Liver (tissue), 9 donors: ENCODE measurements around the gene CHKA. TPM values are rescaled to one million over a fixed set of nuclear protein-coding genes. Genes with fewer than 3 reads are reported as not detected.

ENCODE experiments used
- DNase-seq: peaks from one replicate; pipeline ENCODE4 v3.0.0-alpha.2; 2017; ENCODE audit warnings: low spot score
- H3K27ac ChIP-seq, 2 donors: one replicate each; pipeline ENCODE4 v1.7.0; 2013; ENCODE audit warnings: inconsistent platforms in 2 of 2, low read length in 2 of 2, control low read depth in 1 of 2, low read depth in 1 of 2, mild to moderate bottlenecking in 1 of 2
- H3K27me3 ChIP-seq, 4 donors: one replicate each; pipeline versions ENCODE4 v1.6.1 to v1.7.0; 2013; ENCODE audit warnings: low read length in 3 of 4, inconsistent platforms in 1 of 4, mild to moderate bottlenecking in 1 of 4, moderate library complexity in 1 of 4; ENCODE audit not compliant: control insufficient read depth in 4 of 4, insufficient read depth in 4 of 4
- H3K36me3 ChIP-seq, 4 donors: one replicate each; pipeline versions ENCODE4 v1.6.1 to v1.7.0; 2013; ENCODE audit warnings: low read length in 3 of 4, mild to moderate bottlenecking in 3 of 4, low read depth in 1 of 4, moderate library complexity in 1 of 4; ENCODE audit not compliant: control insufficient read depth in 4 of 4, insufficient read depth in 3 of 4
- H3K4me1 ChIP-seq, 4 donors: one replicate each; pipeline versions ENCODE4 v1.6.1 to v1.7.0; 2013; ENCODE audit warnings: low read length in 3 of 4, mild to moderate bottlenecking in 3 of 4, moderate library complexity in 1 of 4; ENCODE audit not compliant: control insufficient read depth in 4 of 4, insufficient read depth in 4 of 4
- H3K4me3 ChIP-seq, 3 donors: one replicate each; pipeline versions ENCODE4 v1.6.1 to v1.7.0; 2013; ENCODE audit warnings: low read length in 3 of 3, control low read depth in 1 of 3, low read depth in 1 of 3, mild to moderate bottlenecking in 1 of 3
- H3K9ac ChIP-seq, 2 donors: one replicate each; pipeline ENCODE4 v1.7.0; 2013; ENCODE audit warnings: low read length in 2 of 2, mild to moderate bottlenecking in 2 of 2, moderate library complexity in 2 of 2, control low read depth in 1 of 2, low read depth in 1 of 2
- H3K9me3 ChIP-seq, 4 donors: one replicate each; pipeline versions ENCODE4 v1.6.1 to v1.7.0; 2013; ENCODE audit warnings: low read length in 3 of 4; ENCODE audit not compliant: control insufficient read depth in 4 of 4
- EGR1 ChIP-seq, 2 donors: IDR thresholded peaks; 2 replicates each; pipeline ENCODE4 v1.6.1; 2016 to 2018; ENCODE audit warnings: antibody characterized with exemption in 2 of 2, low read depth in 2 of 2
- FOXA2 ChIP-seq: IDR thresholded peaks from 2 replicates; pipeline ENCODE4 v1.6.1; 2016; ENCODE audit warnings: antibody characterized with exemption
- GABPA ChIP-seq, 2 donors: IDR thresholded peaks in 1 of 2; conservative IDR thresholded peaks in 1 of 2; 2 replicates each; pipeline ENCODE4 v1.6.1; 2016; ENCODE audit warnings: antibody characterized with exemption in 2 of 2, mild to moderate bottlenecking in 1 of 2, moderate library complexity in 1 of 2
- HNF4G ChIP-seq: IDR thresholded peaks from 2 replicates; pipeline ENCODE4 v1.6.1; 2016; ENCODE audit warnings: antibody characterized with exemption
- RAD21 ChIP-seq, 2 donors: IDR thresholded peaks; 2 replicates each; pipeline ENCODE4 v1.6.1; 2016; ENCODE audit warnings: antibody characterized with exemption in 2 of 2, mild to moderate bottlenecking in 2 of 2
- SP1 ChIP-seq: IDR thresholded peaks from 2 replicates; pipeline ENCODE4 v1.6.1; 2018; ENCODE audit warnings: antibody characterized with exemption, mild to moderate bottlenecking
- TAF1 ChIP-seq: conservative IDR thresholded peaks from 2 replicates; pipeline ENCODE4 v1.6.1; 2016; ENCODE audit warnings: antibody characterized with exemption, mild to moderate bottlenecking
- YY1 ChIP-seq: IDR thresholded peaks from 2 replicates; pipeline ENCODE4 v1.6.1; 2016; ENCODE audit warnings: antibody characterized with exemption, mild to moderate bottlenecking
- WGBS: extraction: QIAGEN DNeasy Blood & Tissue Kit; methylation state at CpG from one replicate; pipeline ENCODE4 v1.1.7; 2013; 5-methylcytosine and 5-hydroxymethylcytosine counted together
- polyA plus RNA-seq, 2 donors: library from polyadenylated mRNA; stranded (reverse) in 1 of 2; unstranded in 1 of 2; fragments of 200-250 nt in 1 of 2; fragments of >200 nt in 1 of 2; fragmentation: Nextera tagmentation in 1 of 2; extraction: Ambion mirVana in 1 of 2; gene quantifications; one replicate each; pipeline versions ENCODE4 v1.2.1 to v1.2.3, GENCODE V29; 2013 to 2015
- total RNA-seq, 2 donors: library from RNA; depleted of rRNA; stranded (reverse); fragments of >200 nt; gene quantifications; one replicate each; pipeline ENCODE4 v1.2.3, GENCODE V29; 2014
- TF ChIP-seq, protein P1 (sequence below): fragments of 150-350 bp; IDR thresholded peaks from 2 replicates; pipeline ENCODE4 v1.5.1; 2017; ENCODE audit warnings: improper control_type of control experiment, low read depth, low read length; ENCODE audit not compliant: missing input control
- TF ChIP-seq, protein P2 (sequence below): IDR thresholded peaks from 2 replicates; pipeline ENCODE4 v1.6.1; 2016; ENCODE audit warnings: antibody characterized with exemption
- TF ChIP-seq, protein P3 (sequence below): IDR thresholded peaks from 2 replicates; pipeline ENCODE4 v1.6.1; 2016; ENCODE audit warnings: antibody characterized with exemption
- TF ChIP-seq, protein P4 (sequence below): IDR thresholded peaks from 2 replicates; pipeline ENCODE4 v1.6.1; 2016; ENCODE audit warnings: antibody characterized with exemption
- TF ChIP-seq, protein P5 (sequence below): IDR thresholded peaks from 2 replicates; pipeline ENCODE4 v1.6.1; 2016; ENCODE audit warnings: antibody characterized with exemption, mild to moderate bottlenecking
- donor health status: healthy.
- donor health status: healthy.
- donor health status: healthy.
- donor health status: healthy.
- donor health status: healthy.

Gene CHKA
- total and polyA plus RNA-seq, 4 donors: 11.4 to 41.9 (median 17.3) TPM

DNA sequence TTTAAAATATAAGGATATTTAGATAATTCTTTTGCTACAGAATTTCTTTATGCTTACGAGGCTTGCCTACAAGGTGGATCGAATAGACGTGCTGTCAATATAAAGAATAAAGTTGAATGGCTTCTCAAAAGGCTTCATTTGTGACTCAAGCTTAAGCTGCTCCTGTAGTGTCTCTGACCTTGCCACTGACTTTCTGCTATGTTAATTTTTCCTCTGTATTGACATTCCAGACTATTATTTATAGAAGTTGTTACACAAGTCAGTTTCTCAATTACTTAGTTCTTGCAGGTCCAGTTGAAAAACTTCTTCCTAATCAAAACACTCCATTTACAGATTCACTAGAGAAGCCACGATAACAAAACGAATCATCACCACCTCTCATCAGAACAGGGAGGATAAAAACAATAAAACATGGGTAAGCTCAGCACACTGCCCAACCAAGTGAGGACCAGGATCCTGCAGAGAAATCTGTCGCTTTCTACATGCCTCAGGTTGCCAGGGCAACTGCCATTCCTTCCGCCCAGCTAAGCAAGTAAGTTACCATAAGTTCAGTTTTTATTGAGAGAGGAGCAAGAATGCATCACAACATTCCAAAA is 39.0 kb upstream of the CHKA start:
- H3K9ac ChIP-seq: no peak overlapping the region
- no peak for DNase-seq
- H3K27me3 ChIP-seq: no peaks in the 10 kb centered on the region
- peaks cover 1 to 26% (median 20%) of the 10 kb centered on the region in 4 donors for H3K36me3 ChIP-seq
- no peak overlapping the region for H3K4me3 ChIP-seq
- H3K9me3 ChIP-seq: no peaks in the 10 kb centered on the region
- H3K4me1 ChIP-seq: no peaks in the 10 kb centered on the region
- WGBS: 86% methylated on average over 7 of the region's 7 CpGs
- TF ChIP-seq, protein P1, sequence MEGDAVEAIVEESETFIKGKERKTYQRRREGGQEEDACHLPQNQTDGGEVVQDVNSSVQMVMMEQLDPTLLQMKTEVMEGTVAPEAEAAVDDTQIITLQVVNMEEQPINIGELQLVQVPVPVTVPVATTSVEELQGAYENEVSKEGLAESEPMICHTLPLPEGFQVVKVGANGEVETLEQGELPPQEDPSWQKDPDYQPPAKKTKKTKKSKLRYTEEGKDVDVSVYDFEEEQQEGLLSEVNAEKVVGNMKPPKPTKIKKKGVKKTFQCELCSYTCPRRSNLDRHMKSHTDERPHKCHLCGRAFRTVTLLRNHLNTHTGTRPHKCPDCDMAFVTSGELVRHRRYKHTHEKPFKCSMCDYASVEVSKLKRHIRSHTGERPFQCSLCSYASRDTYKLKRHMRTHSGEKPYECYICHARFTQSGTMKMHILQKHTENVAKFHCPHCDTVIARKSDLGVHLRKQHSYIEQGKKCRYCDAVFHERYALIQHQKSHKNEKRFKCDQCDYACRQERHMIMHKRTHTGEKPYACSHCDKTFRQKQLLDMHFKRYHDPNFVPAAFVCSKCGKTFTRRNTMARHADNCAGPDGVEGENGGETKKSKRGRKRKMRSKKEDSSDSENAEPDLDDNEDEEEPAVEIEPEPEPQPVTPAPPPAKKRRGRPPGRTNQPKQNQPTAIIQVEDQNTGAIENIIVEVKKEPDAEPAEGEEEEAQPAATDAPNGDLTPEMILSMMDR: no peak
- TF ChIP-seq, protein P2, sequence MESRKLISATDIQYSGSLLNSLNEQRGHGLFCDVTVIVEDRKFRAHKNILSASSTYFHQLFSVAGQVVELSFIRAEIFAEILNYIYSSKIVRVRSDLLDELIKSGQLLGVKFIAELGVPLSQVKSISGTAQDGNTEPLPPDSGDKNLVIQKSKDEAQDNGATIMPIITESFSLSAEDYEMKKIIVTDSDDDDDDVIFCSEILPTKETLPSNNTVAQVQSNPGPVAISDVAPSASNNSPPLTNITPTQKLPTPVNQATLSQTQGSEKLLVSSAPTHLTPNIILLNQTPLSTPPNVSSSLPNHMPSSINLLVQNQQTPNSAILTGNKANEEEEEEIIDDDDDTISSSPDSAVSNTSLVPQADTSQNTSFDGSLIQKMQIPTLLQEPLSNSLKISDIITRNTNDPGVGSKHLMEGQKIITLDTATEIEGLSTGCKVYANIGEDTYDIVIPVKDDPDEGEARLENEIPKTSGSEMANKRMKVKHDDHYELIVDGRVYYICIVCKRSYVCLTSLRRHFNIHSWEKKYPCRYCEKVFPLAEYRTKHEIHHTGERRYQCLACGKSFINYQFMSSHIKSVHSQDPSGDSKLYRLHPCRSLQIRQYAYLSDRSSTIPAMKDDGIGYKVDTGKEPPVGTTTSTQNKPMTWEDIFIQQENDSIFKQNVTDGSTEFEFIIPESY: no peak
- TF ChIP-seq, protein P3, sequence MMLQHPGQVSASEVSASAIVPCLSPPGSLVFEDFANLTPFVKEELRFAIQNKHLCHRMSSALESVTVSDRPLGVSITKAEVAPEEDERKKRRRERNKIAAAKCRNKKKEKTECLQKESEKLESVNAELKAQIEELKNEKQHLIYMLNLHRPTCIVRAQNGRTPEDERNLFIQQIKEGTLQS: no peak
- TF ChIP-seq GABPA (IDR thresholded peaks at IDR 0.05 in 1 of 2, conservative IDR thresholded peaks at IDR 0.05 in 1 of 2): no peak
- TF ChIP-seq, protein P4, sequence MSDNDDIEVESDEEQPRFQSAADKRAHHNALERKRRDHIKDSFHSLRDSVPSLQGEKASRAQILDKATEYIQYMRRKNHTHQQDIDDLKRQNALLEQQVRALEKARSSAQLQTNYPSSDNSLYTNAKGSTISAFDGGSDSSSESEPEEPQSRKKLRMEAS: no peak
- H3K27ac ChIP-seq: no peak overlapping the region

DNA sequence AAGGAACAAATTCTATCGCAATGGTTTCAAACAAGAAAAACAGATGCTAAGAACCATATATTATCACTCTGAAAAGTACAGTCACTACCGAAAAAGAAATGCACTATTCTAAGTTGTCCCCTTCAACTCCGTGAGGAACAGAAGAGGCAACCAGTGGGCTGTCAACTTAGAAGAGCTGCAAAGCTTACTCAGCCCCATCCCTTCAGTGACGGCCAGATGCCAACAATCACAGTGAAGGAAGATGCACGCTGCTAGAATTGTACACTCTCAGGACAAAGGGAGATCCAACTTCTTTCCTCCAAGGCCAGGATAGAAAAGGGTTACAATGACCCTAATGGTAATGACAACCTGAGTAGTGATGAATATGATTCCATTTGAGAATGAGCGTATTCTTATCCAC is 38.5 kb upstream of the CHKA start:
- Histone ChIP-seq H3K9me3 (no peaks in the 10 kb centered on the region), H3K36me3 (peaks cover 1 to 26% (median 20%) of the 10 kb centered on the region in 4 donors), H3K27me3 (no peaks in the 10 kb centered on the region), H3K27ac (no peak overlapping the region), H3K4me3 (no peak overlapping the region), H3K9ac (no peak overlapping the region), H3K4me1 (no peaks in the 10 kb centered on the region)
- no peak for DNase-seq
- WGBS: 89% methylated on average over 6 of the region's 6 CpGs
- TF ChIP-seq FOXA2 (no peak), GABPA (IDR thresholded peaks at IDR 0.05 in 1 of 2, conservative IDR thresholded peaks at IDR 0.05 in 1 of 2) (no peak), RAD21 (IDR thresholded peaks at IDR 0.05) (no peak), HNF4G (no peak), TAF1 (no peak), SP1 (no peak), YY1 (no peak), EGR1 (IDR thresholded peaks at IDR 0.05; ENCODE audit: low read depth in 2 of 2) (no peak)
- TF ChIP-seq, protein P2: no peak
- TF ChIP-seq, protein P5, sequence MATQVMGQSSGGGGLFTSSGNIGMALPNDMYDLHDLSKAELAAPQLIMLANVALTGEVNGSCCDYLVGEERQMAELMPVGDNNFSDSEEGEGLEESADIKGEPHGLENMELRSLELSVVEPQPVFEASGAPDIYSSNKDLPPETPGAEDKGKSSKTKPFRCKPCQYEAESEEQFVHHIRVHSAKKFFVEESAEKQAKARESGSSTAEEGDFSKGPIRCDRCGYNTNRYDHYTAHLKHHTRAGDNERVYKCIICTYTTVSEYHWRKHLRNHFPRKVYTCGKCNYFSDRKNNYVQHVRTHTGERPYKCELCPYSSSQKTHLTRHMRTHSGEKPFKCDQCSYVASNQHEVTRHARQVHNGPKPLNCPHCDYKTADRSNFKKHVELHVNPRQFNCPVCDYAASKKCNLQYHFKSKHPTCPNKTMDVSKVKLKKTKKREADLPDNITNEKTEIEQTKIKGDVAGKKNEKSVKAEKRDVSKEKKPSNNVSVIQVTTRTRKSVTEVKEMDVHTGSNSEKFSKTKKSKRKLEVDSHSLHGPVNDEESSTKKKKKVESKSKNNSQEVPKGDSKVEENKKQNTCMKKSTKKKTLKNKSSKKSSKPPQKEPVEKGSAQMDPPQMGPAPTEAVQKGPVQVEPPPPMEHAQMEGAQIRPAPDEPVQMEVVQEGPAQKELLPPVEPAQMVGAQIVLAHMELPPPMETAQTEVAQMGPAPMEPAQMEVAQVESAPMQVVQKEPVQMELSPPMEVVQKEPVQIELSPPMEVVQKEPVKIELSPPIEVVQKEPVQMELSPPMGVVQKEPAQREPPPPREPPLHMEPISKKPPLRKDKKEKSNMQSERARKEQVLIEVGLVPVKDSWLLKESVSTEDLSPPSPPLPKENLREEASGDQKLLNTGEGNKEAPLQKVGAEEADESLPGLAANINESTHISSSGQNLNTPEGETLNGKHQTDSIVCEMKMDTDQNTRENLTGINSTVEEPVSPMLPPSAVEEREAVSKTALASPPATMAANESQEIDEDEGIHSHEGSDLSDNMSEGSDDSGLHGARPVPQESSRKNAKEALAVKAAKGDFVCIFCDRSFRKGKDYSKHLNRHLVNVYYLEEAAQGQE: no peak
- TF ChIP-seq, protein P1: no peak
